Effector memory CD4-positive, alpha-beta T cell (primary cell): ENCODE results near the gene GRK5.
"Not testable (repeated sequence)": the region's sequence is repeated elsewhere in the genome, so short reads cannot be mapped to it uniquely, and the experiment has no call there.

Experiments
- DNase-seq, 3 donors: peaks; one replicate each; pipeline ENCODE4 v3.0.0-alpha.2; 2020
- H3K27ac ChIP-seq: 2 replicates; pipeline ENCODE4 v1.7.0; 2013; ENCODE audit warnings: mild to moderate bottlenecking, low read length, moderate library complexity; ENCODE audit not compliant: insufficient read depth, poor library complexity, severe bottlenecking
- H3K27me3 ChIP-seq: replicated peaks from 2 replicates; pipeline ENCODE4 v1.7.0; 2013; ENCODE audit warnings: mild to moderate bottlenecking, low read length; ENCODE audit not compliant: insufficient read depth, control insufficient read depth, poor library complexity, severe bottlenecking
- H3K36me3 ChIP-seq: 2 replicates; pipeline ENCODE4 v1.7.0; 2013; ENCODE audit warnings: mild to moderate bottlenecking, low read length, moderate library complexity; ENCODE audit not compliant: control insufficient read depth, insufficient read depth
- H3K4me1 ChIP-seq: 2 replicates; pipeline ENCODE4 v1.7.0; 2013; ENCODE audit warnings: low read length, mild to moderate bottlenecking; ENCODE audit not compliant: control insufficient read depth, insufficient read depth, poor library complexity, severe bottlenecking
- H3K4me3 ChIP-seq: 2 replicates; pipeline ENCODE4 v1.7.0; 2013; ENCODE audit warnings: low read length, low read depth, mild to moderate bottlenecking; ENCODE audit not compliant: insufficient read depth, poor library complexity, severe bottlenecking
- H3K9me3 ChIP-seq: 2 replicates; pipeline ENCODE4 v1.7.0; 2013; ENCODE audit warnings: mild to moderate bottlenecking, low read length, moderate library complexity; ENCODE audit not compliant: control insufficient read depth

Gene GRK5

DNA sequence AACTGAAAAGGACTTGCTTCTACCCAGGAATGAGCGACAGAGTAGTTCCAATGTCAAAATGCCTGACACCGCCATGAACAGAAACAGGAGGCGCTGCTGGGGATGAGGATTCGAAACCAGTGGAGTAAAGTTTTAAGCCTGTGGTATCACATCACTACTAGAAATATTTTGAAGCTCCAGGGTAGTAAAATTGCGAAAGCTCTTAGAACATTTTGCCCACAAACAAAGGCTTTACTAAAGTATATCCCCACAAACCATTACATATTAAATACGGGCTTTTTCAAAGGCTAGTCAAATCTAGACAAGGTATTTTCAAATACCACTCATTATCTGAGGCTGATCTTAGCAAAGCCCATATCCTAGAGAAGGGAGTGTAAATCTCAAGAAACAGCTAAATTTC is 31.2 kb upstream of the GRK5 start:
- no peaks in the 10 kb centered on the region for H3K9me3 ChIP-seq
- H3K4me3 ChIP-seq: no peak overlapping the region
- no peaks in the 10 kb centered on the region for H3K27me3 ChIP-seq
- no peak overlapping the region for H3K27ac ChIP-seq
- DNase-seq: no peak
- peaks cover 10% of the 10 kb centered on the region for H3K4me1 ChIP-seq
- peaks cover 23% of the 10 kb centered on the region for H3K36me3 ChIP-seq

DNA sequence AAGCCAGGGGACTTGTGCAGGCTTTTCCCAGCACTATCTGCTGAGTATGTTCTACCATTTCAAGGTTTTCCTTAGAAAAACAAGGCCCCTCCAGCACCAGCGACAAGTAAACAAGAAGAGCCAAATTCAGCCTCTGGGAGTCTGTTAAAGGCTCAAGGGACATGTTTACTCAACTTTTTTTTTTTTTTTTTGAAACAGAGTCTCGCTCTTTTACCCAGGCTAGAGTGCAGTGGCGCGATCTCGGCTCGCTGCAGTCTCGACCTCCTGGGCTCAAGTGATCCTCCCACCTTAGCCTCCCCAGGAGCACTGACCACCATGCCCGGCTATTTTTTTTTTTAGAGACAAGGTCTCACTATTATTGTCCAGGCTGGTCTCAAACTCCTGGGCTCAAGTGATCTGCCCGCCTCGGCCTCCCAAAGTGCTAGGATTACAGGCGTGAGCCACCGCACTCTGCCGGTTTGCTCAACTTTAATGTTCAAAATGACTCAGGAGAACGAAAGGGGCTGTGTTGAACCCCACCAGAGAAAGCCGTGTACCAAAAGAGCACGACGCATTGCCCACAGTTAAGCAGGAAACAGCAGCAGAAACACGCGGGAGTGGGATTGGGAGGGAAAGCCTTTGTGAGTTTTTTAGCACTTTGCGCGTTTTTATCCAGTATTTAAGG is 29.5 kb upstream of the GRK5 start:
- Histone ChIP-seq H3K4me3 (peak overlapping the region; percentile 97), H3K4me1 (peaks cover 10% of the 10 kb centered on the region), H3K27me3 (no peaks in the 10 kb centered on the region), H3K9me3 (no peaks in the 10 kb centered on the region), H3K27ac (peak overlapping the region; percentile 87), H3K36me3 (peaks cover 8% of the 10 kb centered on the region)
- DNase-seq: no peak

DNA sequence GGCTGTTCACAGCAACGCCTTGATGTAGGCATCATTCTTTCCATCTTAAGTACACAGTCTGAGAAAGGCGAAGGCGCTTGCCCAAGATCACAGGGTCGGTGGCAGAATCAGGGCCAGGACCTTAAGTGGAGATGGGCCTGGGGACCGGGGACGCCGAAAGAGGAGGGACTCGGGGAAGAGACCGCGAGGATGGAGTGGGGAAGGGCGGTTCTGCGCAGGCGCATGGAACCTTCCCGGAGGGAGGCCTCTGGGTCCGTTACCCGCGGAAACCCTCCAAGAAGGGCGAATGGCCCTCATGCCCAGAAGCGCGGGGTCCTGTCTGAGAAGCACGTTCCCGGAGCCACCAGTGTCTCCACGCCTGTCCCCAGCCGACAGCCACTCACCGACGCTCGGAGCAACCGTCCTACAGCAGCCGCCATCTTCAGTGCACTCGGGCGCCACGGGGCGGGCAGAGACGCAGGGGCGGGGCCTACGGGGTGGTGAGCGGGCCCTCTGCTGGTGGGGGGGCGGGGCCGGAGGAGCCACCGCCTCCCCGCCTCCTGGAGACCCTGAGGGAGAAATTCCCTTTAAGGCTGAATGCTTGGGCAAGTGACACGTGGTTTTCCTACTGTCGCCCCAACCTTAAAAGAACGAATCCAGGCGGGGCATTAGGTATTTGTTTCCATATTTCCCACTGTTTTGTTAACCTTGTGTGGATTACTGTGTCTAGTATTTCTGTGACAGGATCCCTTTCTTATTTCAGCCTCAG is 28.8 kb upstream of the GRK5 start, which contains the start of gene PRDX3:
PRDX3 (minus strand) TSS at position 441 of the 748 bp plus-strand sequence; CDS start at position 419, 22 bp downstream.
- Histone ChIP-seq H3K4me3 (peak within 1 kb of the TSS; percentile 97), H3K4me1 (peaks cover 10% of the 10 kb centered on the region), H3K9me3 (no peaks in the 10 kb centered on the region), H3K27ac (peak within 1 kb of the TSS; percentile 87), H3K36me3 (peaks cover 7% of the 10 kb centered on the region), H3K27me3 (no peaks in the 10 kb centered on the region)
- DNase-seq: peak; percentile 81 to 89 (median 85)

DNA sequence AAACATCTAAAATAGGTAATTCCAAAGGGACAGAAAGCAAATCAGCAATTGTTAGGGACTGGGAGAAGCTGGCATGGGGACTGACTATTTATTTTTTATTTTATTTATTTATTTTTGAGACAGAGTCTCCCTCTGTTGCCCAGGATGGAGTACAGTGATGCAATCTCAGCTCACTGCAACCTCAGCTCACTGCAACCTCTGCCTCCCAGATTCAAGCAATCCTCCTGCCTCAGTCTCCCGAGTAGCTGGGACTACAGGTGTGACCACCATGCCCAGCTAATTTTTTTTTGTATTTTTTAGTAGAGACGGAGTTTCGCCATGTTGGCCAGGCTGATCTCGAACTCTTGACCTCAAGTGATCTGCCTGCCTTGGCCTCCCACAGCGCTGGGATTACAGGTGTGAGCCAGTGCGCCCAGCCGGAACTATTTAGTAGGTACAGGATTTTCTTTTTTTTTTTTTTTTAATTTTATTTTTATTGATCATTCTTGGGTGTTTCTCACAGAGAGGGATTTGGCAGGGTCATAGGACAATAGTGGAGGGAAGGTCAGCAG is 26.4 kb upstream of the GRK5 start:
- not testable (repeated sequence) for H3K27me3 ChIP-seq, H3K36me3 ChIP-seq, H3K9me3 ChIP-seq, H3K4me3 ChIP-seq, H3K27ac ChIP-seq, DNase-seq
- peaks cover 10% of the 10 kb centered on the region for H3K4me1 ChIP-seq

DNA sequence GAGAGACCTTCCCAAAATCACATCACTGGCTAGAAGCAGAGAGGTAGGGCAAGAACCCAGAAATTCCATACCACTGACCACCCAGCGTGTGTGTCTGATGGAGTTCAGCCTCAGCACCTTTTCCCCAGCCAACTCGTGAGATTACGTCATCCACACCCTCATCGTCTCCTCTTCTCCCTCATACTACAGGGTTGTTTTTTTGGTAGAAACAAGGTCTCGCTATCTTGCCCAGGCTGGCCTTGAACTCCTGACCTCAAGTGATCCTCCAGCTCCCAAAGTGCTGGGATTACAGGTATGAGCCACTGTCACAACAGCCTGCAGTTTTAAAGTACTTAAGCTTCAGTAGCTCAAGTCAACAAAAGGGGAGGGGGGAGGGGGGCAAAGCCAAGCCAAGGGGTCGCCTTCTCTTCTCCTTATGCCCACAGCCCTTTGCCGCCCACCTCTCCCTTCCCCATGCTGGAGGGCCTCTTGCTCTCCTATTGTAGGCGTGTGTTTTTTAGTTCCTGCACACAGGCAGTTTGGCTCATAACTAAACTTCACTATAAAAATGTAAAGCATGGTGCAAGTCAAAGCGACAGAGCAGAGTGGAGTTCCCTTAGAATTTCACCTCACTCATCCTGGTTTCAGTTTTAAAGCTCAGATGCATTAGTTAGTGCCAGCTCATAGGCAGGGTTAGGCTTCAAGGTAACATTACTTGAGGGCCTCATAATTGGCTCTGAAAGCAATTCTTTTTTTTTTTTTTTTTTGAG is 23.5 kb upstream of the GRK5 start:
- H3K27me3 ChIP-seq: no peaks in the 10 kb centered on the region
- H3K27ac ChIP-seq: no peak overlapping the region
- H3K36me3 ChIP-seq: no peaks in the 10 kb centered on the region
- no peaks in the 10 kb centered on the region for H3K9me3 ChIP-seq
- no peak for DNase-seq
- no peaks in the 10 kb centered on the region for H3K4me1 ChIP-seq
- no peak overlapping the region for H3K4me3 ChIP-seq

DNA sequence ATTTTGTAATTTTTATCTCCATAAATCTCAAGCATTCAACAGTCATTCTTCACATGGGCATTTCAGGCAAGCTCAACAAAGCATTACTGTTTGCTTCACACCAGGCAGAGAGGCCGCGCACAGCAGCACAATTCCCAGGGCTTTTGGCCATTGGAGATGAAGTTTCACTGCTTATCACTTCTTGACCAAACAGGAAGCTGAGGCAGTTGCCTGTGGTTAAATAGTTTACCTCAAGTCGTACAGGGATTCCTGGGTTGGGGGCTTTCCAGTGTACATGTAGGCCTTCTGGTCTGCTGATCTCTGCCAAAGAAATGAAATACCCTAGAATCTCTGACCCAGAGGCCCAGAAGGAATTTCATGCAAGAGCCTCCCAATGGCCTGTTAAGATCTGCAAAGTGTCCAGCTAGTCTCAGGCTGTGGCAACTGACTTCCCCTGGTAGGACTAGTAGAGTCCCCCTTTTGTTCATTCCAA is 17.5 kb upstream of the GRK5 start:
- no peak overlapping the region for H3K27ac ChIP-seq
- no peaks in the 10 kb centered on the region for H3K9me3 ChIP-seq
- no peak for DNase-seq
- H3K36me3 ChIP-seq: no peaks in the 10 kb centered on the region
- H3K4me1 ChIP-seq: peaks cover 6% of the 10 kb centered on the region
- no peaks in the 10 kb centered on the region for H3K27me3 ChIP-seq
- no peak overlapping the region for H3K4me3 ChIP-seq

DNA sequence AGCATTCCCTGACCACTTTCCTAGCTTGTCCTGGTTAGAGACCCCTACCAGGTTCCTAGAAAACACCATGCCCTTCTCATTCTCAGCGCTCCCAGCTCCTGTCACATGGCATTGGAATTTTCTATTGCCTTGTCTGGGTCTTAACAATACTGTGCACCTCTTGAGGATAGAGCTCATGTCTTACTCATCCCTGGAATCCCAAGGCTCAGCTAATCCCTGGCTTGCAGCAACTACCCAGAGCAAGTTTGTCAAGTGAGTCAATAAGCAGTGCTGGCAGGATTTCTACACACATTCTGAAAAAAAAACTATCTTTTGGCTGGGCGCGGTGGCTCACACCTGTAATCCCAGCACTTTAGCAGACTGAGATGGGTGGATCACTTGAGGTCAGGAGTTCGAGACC is 17.0 kb upstream of the GRK5 start:
- H3K27me3 ChIP-seq: no peaks in the 10 kb centered on the region
- peaks cover 6% of the 10 kb centered on the region for H3K4me1 ChIP-seq
- no peaks in the 10 kb centered on the region for H3K36me3 ChIP-seq
- DNase-seq: no peak
- H3K4me3 ChIP-seq: no peak overlapping the region
- H3K27ac ChIP-seq: no peak overlapping the region
- no peaks in the 10 kb centered on the region for H3K9me3 ChIP-seq

DNA sequence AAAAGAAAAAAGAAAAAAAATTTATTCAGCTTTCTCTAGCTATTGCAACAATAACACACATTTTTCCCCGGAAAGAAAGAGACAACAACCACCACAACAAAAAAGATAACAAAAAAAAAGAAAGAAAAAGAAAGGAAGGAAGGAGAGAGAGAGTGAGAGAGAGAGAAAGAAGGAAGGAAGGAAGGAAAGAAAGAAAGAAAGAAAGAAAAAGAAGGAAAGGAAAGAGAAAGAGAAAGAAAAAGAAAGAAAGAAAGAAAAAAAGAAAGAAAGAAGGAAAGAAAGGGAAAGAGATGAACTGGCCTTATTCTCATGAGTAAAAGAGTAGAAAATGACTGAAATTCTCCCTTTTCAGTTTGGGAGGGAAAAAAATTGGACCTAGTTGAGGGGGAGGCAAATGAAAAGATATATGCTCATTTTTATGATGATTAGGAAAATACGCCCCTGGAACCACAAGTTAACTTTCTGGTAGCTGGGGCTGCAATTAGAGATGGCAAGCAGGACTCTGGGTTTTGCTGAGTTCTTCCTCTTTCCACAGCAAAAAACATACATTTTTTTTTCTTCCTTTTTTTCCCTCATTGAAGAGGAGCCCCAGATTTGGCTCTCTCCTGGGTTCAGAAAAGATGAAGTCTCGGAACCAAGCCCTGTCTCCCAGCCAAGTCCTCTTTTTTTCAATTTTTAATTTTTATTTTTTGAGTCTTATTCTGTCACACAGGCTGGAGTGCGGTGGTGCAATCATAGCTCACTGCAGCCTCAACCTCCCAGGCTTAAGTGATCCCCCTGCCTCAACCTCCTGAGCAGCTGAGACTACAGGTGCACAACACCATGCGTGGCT is 16.2 kb upstream of the GRK5 start:
- no peaks in the 10 kb centered on the region for H3K27me3 ChIP-seq
- DNase-seq: no peak
- no peak overlapping the region for H3K4me3 ChIP-seq
- no peaks in the 10 kb centered on the region for H3K9me3 ChIP-seq
- H3K36me3 ChIP-seq: no peaks in the 10 kb centered on the region
- H3K27ac ChIP-seq: no peak overlapping the region
- peaks cover 6% of the 10 kb centered on the region for H3K4me1 ChIP-seq

DNA sequence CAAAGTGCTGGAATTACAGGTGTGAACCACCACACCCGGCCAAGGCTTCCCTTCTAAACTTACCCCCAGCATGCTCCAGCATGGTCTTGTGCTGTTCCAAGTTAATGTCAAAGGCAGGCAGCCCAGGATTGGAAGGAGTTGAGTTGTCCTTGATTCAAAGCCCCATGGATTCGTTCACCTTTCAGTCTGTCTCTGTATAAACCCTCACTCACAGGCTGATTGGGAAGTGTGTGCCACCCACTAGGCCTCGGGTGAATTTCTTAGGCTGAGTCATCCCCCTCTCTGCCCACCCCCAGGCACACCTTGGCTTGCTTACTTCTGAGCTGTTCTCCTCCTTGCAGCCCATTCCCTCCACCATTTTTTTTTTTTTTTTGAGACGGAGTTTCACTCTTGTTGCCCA is 15.5 kb upstream of the GRK5 start:
- no peak for DNase-seq
- H3K4me1 ChIP-seq: peaks cover 6% of the 10 kb centered on the region
- H3K36me3 ChIP-seq: no peaks in the 10 kb centered on the region
- H3K27me3 ChIP-seq: no peaks in the 10 kb centered on the region
- H3K9me3 ChIP-seq: no peaks in the 10 kb centered on the region
- no peak overlapping the region for H3K27ac ChIP-seq
- H3K4me3 ChIP-seq: no peak overlapping the region
